Chondrocyte (in vitro differentiated cells): Measurements from ENCODE around the gene CDK3. TPM values are rescaled to one million over a fixed set of nuclear protein-coding genes. Genes with fewer than 3 reads are reported as not detected.

Experiments
- DNase-seq: peaks from one replicate; pipeline ENCODE4 v3.0.0; 2021; ENCODE audit warnings: mixed read lengths, low spot score
- H3K27ac Mint-ChIP-seq: one replicate; pipeline ENCODE4 v1.8.0; 2021; ENCODE audit warnings: mild to moderate bottlenecking, moderate library complexity, mixed read lengths; ENCODE audit not compliant: unreplicated experiment
- H3K27me3 Mint-ChIP-seq: 2 replicates; pipeline ENCODE4 v1.8.0; 2021; ENCODE audit warnings: low read depth, mixed read lengths
- H3K36me3 Mint-ChIP-seq: 2 replicates; pipeline ENCODE4 v1.8.0; 2021; ENCODE audit warnings: low read depth, mixed read lengths
- H3K4me1 Mint-ChIP-seq: 2 replicates; pipeline ENCODE4 v1.8.0; 2021; ENCODE audit warnings: low read depth, mild to moderate bottlenecking, mixed read lengths
- H3K4me3 Mint-ChIP-seq: one replicate; pipeline ENCODE4 v1.8.0; 2021; ENCODE audit warnings: mild to moderate bottlenecking, moderate library complexity, mixed read lengths; ENCODE audit not compliant: unreplicated experiment
- H3K9me3 Mint-ChIP-seq: 2 replicates; pipeline ENCODE4 v1.8.0; 2021; ENCODE audit warnings: low read depth, mixed read lengths
- total RNA-seq: library from RNA; stranded (reverse); gene quantifications from 3 replicates; pipeline ENCODE4 v1.2.1, GENCODE V29; 2021
- TF ChIP-seq, protein P1 (sequence below): fragments of 200-600 bp; sonication (generic); IDR thresholded peaks from 2 replicates; pipeline ENCODE4 v1.5.0; 2021; ENCODE audit warnings: antibody characterized with exemption, mild to moderate bottlenecking, moderate library complexity

CDK3 gene
- total RNA-seq, 1 donor from 2014 or later, result 6.3 TPM

DNA sequence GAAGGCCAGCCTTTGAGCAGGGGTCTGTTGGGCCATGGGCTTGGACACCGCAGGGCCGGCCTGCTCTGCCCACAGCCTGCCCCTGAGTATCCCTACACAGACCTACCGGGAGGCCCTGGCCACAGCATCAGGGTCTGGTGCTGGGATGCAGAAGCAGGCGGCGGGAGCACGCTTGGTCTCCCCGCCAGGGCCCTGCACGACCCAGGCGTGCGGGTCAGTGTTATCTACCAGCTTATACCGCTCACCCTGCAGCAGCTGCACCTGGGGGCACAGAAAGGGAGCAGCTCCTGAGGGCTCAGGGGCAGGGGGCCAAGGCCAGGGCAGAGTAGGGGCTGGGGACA is 17.7 kb downstream of the CDK3 start:
- no peaks in the 10 kb centered on the region for H3K36me3 Mint-ChIP-seq
- H3K4me1 Mint-ChIP-seq, result peaks cover 5% of the 10 kb centered on the region
- peaks cover 4% of the 10 kb centered on the region for H3K27me3 Mint-ChIP-seq
- no peak overlapping the region for H3K4me3 Mint-ChIP-seq
- TF ChIP-seq, protein P1, sequence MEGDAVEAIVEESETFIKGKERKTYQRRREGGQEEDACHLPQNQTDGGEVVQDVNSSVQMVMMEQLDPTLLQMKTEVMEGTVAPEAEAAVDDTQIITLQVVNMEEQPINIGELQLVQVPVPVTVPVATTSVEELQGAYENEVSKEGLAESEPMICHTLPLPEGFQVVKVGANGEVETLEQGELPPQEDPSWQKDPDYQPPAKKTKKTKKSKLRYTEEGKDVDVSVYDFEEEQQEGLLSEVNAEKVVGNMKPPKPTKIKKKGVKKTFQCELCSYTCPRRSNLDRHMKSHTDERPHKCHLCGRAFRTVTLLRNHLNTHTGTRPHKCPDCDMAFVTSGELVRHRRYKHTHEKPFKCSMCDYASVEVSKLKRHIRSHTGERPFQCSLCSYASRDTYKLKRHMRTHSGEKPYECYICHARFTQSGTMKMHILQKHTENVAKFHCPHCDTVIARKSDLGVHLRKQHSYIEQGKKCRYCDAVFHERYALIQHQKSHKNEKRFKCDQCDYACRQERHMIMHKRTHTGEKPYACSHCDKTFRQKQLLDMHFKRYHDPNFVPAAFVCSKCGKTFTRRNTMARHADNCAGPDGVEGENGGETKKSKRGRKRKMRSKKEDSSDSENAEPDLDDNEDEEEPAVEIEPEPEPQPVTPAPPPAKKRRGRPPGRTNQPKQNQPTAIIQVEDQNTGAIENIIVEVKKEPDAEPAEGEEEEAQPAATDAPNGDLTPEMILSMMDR, result no peak
- no peaks in the 10 kb centered on the region for H3K9me3 Mint-ChIP-seq
- H3K27ac Mint-ChIP-seq, result no peak overlapping the region
- DNase-seq, result no peak

DNA sequence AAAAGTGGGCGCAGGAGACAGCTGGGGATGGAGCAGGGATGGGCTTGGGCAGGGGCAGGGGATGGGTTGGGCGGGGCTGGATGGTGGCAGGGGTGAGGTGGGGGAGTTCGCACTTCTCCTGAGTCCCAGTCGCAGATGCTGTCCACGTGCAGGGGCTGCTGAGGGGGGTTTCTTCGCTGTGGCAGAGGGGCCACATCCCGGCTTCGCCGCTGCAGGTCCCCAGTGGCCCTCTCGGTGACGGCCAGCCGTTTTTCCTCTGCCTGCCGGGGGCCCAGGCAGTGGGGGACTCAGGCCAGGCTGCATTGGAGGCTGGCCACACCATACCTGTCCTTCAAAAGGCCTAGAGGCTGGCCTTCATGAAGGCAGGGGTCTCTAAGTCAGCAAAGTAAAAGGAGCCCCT is 18.1 kb downstream of the CDK3 start:
- no peaks in the 10 kb centered on the region for H3K9me3 Mint-ChIP-seq

DNA sequence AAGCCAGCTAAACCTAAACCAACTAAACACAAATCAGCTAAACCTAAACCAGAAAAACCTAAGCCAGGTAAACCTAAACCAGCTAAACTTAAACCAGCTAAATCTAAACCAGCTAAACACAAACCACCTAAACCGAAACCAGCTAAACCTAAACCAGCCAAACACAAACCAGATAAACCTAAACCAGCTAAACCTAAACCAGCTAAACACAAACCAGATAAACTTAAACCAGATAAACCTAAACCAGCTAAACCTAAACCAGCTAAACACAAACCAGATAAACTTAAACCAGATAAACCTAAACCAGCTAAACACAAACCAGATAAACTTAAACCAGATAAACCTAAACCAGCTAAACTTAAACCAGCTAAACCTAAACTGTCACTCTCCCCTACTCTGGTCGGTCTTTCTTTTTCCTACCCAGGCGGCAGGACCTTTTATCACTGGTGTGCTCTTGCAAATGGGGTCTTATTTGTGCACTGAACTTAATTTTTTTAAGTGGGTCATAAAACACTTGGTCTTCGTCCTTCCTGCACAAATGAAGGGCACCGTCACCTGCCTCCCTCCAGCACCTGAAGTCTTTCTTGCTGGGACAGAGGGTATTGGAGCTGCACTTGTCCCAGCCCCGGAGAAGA is 19.3 kb downstream of the CDK3 start:
- Mint-ChIP-seq H3K27ac (no peak overlapping the region), H3K4me3 (no peak overlapping the region), H3K27me3 (peaks cover 4% of the 10 kb centered on the region), H3K4me1 (no peaks in the 10 kb centered on the region), H3K36me3 (no peaks in the 10 kb centered on the region), H3K9me3 (no peaks in the 10 kb centered on the region)
- no peak for DNase-seq
- TF ChIP-seq, protein P1, result no peak

More for the DNA sequence above, 18.1 kb downstream of the CDK3 start:
- Mint-ChIP-seq H3K27me3 (peaks cover 4% of the 10 kb centered on the region), H3K27ac (no peak overlapping the region), H3K36me3 (no peaks in the 10 kb centered on the region), H3K4me3 (no peak overlapping the region), H3K4me1 (peaks cover 4% of the 10 kb centered on the region)
- TF ChIP-seq, protein P1, result no peak
- no peak for DNase-seq

DNA sequence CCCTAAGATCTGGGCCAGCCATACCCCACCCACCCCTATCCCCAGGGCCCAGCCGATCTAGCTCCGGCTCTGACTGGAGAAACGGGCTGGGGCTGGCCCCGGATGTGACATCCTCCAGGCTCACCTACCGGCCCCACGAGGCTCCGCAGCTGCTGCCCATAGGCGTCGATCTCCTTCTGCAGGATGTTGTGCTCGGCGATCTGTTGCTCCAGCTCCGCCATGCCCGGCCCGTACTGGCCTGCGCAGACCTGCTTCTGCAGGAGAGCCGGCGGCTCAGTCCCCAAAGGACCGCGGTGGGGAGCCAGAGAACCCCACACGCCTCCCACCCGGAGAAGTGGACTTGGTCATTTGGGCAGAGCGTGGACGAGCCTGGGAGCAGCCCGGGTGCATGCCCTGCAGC is 21.6 kb downstream of the CDK3 start:
- H3K4me1 Mint-ChIP-seq, result no peaks in the 10 kb centered on the region
- H3K4me3 Mint-ChIP-seq, result no peak overlapping the region
- H3K36me3 Mint-ChIP-seq, result no peaks in the 10 kb centered on the region
- DNase-seq, result no peak
- no peaks in the 10 kb centered on the region for H3K9me3 Mint-ChIP-seq
- TF ChIP-seq, protein P1, result no peak
- no peaks in the 10 kb centered on the region for H3K27me3 Mint-ChIP-seq
- no peak overlapping the region for H3K27ac Mint-ChIP-seq

DNA sequence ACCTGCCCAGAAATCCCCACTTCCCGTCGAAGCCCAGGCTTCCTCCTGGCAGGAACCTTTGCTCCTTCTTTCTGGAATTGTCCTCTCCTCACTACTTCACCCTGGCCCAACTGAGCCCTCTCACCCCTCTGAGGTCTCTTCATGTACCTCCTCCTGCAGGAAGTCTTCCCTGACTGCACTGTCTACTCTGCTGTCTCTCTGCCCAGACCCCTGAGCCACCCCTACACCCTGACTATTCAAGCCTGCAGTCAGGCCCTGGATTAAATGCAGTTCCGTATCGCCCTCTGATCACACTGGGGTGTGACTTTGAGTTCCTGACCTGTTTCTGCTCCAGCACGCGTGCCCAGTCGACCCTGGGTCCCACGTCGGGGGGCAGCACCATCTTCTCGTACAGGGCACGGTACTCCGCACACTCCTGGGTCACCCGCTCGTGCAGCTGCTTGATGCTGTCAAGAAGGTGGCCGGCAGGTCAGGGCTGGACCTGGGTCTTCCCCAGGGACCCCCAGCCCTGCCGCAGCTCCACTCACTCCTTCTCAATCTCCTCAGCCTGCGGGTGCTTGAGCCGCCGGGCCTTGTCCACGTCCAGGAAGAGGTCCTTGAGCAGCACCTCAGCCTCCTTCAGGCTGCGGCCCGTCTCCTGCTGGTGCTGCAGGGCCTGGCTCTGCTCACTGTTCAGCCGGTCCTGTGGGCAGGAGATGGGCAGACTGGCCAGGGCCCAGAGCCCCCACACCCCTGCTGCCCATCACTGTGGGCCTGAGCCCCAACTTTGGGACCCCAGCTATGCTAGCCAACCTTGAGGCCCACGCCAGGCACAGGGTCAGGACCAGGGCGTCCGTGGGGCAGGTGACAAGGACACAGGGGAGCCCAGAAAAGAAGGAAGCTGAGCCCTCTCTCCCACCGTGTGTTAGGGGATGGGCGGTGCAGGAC is 22.6 kb downstream of the CDK3 start:
- no peak overlapping the region for H3K27ac Mint-ChIP-seq
- TF ChIP-seq, protein P1, result no peak
- H3K4me3 Mint-ChIP-seq, result no peak overlapping the region
- no peaks in the 10 kb centered on the region for H3K4me1 Mint-ChIP-seq
- DNase-seq, result peak; percentile 89
- H3K27me3 Mint-ChIP-seq, result no peaks in the 10 kb centered on the region
- H3K9me3 Mint-ChIP-seq, result no peaks in the 10 kb centered on the region
- no peaks in the 10 kb centered on the region for H3K36me3 Mint-ChIP-seq
